Embryonic facial prominence (tissue), 1 donor: ENCODE data around the gene CCL25.
A peak's percentile ranks its signal among the peaks of the same experiment; 100 is the strongest.

Experiments
- DNase-seq: peaks from one replicate; pipeline ENCODE4 v3.0.0-alpha.2; 2016; ENCODE audit errors: extremely low spot score

The CCL25 gene

GRCh38 chr19:8045872-8046568 lies 6.5 kb upstream of the CCL25 start:
- no peak for DNase-seq

- no peak for DNase-seq
Measured at GRCh38 chr19:8046569-8047165, 5.9 kb upstream of the CCL25 start.

- peak; percentile 62 for DNase-seq
Measured at GRCh38 chr19:8050274-8051096, 2.1 kb upstream of the CCL25 start.

- no peak for DNase-seq
Measured at GRCh38 chr19:8054169-8054568, 1.6 kb downstream of the CCL25 start.

DNA sequence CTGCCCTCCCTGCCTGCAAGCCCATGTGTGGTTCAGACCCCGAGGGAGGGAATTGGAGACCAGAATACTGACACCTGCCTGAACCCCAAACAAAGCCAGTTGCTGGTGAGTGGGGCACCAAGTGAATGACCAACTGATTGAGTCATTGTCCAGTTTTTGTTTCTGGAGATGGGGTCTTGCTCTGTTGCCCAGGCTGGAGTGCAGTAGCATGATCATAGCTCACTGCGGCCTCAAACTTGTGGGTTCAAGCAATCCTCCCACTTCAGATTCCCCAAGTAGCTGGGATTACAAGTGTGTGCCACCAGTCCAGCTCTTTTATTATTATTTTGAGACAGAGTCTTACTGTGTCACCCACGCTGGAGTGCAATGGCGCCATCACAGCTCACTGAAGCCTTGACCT lies 4.0 kb downstream of the CCL25 start:
- no peak for DNase-seq

GRCh38 chr19:8057545-8058270 lies 5.1 kb downstream of the CCL25 start:
- no peak for DNase-seq

DNA sequence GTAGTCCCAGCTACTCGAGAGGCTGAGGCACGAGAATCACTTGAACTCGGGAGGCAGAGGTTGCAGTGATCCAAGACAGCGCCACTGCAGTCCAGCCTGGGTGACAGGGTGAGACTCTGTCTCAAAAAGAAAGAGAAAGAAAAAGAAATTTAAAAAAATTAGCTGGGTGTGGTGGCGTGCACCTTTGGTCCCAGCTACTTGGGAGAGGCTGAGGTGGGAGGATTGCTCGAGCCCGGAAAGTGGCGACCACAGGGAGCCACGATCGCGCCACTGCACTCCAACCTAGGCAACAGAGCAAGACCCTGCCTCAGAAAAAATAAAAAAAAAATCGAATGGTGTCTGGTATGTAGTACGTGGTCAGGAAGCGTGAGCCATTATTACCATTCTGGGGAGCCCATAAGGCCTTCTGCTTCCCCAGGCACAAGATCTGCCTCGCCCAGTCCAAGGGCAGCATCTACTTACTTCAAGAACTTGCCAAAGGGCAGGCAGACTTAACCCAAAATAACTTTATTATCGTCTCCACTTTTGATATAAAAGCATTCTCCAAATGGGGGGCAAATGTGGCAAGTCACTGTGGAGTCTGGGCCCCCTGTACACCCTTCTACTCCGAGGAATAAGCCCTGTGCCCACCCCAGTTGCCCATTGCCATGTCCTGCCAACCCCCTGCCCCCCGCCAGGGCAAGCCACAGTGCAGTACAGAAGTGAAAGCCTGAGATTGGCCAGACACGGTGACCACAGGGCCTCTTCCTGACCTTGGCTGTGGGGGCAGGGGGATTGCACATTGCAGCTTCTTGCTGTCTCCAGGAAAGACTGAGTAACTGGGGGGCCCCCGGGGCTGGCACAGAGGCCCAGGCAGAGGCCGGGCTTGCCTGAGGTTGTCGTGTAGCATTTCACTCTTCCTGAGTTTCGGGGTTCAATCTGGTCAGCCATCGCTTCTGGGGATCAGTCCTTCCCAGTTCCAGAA lies 12.6 kb downstream of the CCL25 start:
- DNase-seq, result no peak

DNA sequence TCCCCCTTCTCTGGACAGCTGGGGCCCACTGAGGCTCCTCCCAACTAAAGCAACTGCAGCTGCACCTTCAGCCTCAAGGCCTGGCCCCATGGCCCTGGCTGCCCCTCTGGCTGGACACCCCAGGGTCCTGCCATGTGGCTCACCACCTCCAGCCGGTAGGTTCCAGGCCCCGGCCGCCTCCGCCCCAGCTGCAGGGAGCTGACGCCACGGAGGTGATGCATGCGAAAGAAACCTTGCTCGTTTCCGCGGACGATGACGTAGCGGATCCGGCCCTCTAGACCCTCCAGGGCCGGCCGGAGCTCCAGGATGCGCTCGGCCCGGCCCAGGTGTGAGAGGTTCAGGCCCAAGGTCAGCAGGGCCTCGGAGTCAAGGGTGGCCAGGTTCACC lies 13.3 kb downstream of the CCL25 start:
- DNase-seq, result no peak

DNA sequence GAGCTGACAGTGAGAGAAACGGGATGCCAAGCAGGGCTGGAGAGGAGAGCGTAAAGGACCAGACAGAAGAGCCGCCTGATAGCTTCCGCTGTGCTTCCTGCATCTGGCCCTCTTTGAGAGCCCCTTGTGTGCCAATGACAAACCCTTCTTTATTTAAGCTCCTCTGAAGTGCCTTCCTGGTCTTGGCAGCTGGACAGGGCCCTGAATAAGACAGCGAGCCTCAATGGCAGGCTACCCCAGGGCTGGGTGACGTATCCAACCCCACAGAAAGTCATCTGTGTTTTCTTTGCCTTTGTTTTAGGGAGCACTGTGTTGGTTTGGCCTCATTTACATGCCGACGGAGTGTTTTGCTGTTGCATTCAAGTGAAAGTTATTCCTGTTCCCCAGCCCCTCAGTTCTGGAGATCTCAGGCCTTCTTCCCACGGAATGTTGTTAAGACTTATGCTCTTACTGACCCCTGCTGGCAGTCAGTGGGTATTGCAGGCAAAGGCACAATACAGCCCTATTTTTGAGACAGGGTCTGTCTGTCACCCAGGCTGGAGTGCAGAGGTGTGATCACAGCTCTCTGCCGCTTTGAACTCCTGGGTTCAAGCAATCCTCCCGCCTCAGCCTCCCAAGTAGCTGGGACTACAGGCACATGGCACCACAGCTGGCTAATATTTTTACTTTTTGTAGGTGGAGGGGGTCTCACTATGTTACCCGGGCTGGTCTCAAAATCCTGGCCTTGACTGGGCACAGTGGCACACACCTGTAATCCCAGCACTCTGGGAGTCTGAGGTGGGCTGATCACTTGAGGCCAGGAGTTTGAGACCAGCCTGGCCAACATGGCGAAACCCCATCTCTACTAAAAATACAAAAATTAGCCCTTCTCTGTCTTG lies 16.8 kb downstream of the CCL25 start:
- DNase-seq, result no peak

DNA sequence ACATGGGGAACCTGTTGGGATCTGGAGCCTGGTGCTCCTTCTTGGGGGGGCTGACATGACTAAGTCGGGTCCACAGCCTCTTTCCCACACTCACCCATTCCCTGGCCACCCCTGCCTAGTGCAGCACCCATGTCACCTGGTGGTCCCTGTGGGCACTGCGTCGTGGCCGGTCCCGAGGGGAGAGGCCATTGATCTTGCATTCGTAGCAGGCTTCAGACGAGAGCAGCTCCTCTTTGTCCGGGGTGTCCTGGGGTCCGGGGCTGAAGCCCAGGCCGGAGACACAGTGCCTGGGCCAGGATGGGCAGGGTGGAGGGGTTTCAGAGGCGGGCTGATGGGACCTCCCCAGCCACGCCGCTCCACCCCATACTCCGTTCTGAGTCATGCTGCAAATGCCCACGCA lies 19.4 kb downstream of the CCL25 start:
- DNase-seq, result no peak

GRCh38 chr19:8074501-8074900 lies 21.9 kb downstream of the CCL25 start:
- DNase-seq, result no peak

DNA sequence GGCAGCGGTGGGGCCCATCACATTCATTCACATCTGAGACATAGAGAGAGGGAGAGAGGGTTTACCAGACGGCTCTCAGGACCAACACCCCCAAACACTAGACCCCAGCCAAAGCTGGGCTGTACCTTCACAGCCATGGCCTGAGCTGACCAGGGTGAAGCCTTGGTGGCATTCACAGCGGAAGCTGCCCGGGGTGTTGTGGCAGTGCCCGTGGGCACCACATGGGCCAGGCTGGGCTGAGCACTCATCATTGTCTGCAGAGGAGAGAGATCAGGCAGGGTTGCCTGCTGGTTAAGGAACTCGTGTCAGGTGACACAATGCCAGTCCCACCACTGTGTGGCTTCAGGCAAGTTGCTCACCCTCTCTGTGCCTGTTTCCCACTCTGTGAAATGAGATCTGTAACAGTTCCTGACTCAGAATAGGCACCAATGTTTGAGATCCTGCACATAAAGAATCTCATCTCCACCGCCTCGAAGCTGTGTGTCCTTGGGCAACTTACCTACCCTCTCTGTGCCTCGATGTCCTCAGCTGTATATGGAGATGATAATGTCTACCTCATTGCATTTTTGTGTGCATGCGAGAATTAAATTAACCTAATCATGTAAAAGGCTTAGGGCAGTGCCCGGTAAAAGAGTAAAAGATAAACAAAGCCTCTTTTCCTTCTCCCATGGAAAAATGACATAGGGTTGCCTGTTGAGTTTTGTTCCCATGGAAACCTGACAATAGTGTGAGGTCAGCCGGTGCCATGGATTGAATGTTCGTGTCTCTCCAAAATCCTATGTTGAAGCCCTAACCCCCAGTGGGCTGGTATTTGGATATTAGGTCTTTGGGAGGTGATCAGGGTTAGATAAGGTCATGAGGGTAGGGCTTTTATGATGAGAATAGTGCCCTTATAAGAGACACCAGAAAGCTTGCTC lies 22.9 kb downstream of the CCL25 start:
- no peak for DNase-seq

DNA sequence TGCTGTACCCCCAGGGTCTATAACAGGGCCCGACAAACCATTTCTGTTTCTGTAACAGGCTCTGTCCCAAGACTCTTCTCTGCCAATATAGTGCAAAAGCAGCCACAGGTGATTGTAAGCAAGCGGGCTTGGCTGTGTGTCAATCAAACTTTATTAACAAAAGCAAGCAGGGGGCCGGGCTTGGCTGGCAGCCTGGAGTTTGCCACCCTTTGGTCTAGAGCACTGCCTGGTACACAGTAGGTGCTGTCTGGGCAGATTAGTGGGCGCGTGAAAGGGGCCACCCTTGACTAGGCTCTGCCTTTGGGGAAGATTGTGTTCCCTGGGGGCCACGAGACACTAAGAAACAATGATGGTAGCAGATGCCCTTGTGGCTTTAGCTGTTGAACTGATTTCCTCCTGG lies 27.4 kb downstream of the CCL25 start:
- no peak for DNase-seq

DNA sequence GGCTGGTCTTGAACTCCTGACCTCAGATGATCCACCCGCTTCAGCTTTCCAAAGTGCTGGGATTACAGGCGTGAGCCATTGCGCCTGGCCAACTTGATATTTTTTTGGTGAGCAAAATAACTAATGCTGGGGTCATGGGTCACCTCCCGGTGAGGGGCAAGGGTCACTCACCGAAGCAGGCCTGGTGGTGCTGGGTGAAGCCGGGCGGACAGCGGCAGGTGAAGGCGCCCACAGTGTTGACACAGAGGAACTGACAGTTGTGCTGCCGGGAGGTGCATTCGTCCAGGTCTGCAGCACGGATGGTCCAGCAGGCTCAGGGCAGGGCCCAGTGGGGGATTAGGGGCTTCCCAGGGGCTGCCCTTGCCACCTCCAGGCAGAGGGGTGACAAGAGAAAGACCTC lies 28.3 kb downstream of the CCL25 start:
- no peak for DNase-seq

DNA sequence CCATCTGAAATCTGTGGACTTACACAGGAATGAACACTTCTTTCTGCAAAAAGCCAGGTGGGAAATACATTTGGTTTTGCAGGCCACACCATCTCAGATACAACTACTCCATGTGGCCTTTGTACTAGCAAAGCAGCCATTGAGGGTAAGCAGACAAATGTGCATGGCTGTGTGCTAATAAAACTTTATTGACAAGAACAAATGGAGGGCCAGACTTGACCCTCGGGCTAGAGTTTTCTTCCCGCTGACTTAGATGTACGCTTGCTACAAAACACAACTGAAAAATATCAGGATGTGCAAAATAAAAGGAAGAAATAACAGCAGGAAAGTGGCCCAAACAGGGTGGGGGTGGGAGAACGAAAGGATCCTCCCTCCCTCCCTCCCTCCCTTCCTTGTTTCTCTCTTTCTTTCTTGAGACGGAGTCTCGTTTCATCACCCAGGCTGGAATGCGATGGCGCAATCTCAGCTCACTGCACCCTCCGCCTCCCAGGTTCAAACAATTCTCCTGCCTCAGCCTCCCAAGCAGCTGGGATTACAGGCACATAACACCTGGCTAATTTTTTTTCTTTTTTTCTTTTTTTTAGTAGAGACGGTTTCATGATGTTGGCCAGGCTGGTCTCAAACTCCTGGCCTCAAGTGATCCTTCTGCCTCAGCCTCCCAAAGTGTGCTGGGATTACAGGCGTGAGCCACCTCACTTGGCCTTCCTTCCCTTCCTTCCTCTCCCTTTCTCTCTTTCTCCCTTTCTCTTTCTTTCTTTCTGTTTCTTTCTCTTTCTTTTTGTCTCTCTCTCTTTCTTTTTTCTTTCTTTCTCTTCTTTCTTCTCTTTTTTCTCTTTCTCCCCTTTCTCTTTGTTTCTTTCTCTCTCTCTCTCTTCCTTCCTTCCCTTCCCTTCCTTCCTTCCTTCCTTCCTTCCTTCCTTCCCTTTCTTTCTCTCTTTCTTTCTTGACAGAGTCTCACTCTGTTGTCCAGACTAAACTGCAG lies 29.3 kb downstream of the CCL25 start:
- no peak for DNase-seq

DNA sequence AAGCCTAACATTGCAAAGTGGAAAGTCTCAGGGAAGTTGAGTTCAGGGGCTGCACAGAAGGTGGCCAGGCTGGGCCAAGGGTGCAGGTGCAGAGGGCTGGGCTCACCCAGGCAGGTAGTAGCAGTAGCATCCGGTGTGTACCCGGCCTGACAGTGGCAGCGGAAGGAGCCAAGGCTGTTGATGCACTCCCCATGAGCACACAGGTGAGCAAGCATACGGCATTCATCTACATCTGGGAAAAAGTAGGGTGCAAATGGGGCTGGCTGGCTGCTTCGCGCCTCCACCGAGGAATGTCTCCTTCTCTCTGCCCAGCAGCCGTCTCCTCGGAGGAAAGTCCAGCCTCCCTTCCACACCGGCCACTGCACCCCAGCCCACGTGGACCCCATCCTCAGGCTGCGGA lies 30.6 kb downstream of the CCL25 start:
- DNase-seq, result no peak

GRCh38 chr19:8084152-8084551 lies 31.6 kb downstream of the CCL25 start:
- DNase-seq, result no peak
